Body of pancreas (tissue), 4 donors: ENCODE data around the gene MYRFL. TPM values are rescaled to one million over a fixed set of nuclear protein-coding genes. Genes with fewer than 3 reads are reported as not detected.

Experiments used
- ATAC-seq: fragments of 150-250 bp; one replicate; pipeline ENCODE4 v1.9.1; 2016
- DNase-seq, 4 donors: peaks; one replicate each; pipeline ENCODE4 v3.0.0-alpha.2; 2019
- H3K27ac ChIP-seq, 4 donors: fragments of 200-600 bp; sonication (generic); 1 replicate in 3 of 4; 2 replicates in 1 of 4; pipeline versions ENCODE4 v1.5.1 to v1.6.1; 2016 to 2019; ENCODE audit warnings: mild to moderate bottlenecking in 1 of 4, mixed read lengths in 1 of 4, moderate library complexity in 1 of 4
- H3K27me3 ChIP-seq, 2 donors: fragments of 200-600 bp; sonication (generic); one replicate each; pipeline ENCODE4 v1.6.0; 2016; ENCODE audit warnings: mild to moderate bottlenecking in 1 of 2
- H3K36me3 ChIP-seq, 2 donors: fragments of 200-600 bp; sonication (generic); replicated peaks in 1 of 2; 2 replicates each; pipeline ENCODE4 v1.5.1; 2016; ENCODE audit warnings: low read depth in 2 of 2; ENCODE audit not compliant: insufficient read depth in 1 of 2
- H3K4me1 ChIP-seq: fragments of 200-600 bp; sonication (generic); one replicate; pipeline ENCODE4 v1.6.0; 2016
- H3K4me3 ChIP-seq, 2 donors: fragments of 200-600 bp; sonication (generic); 1 replicate in 1 of 2; 2 replicates in 1 of 2; pipeline ENCODE4 v1.5.1; 2016 to 2019
- H3K9me3 ChIP-seq, 3 donors: fragments of 200-600 bp; sonication (generic); 1 replicate in 2 of 3; 2 replicates in 1 of 3; pipeline ENCODE4 v1.5.1; 2016
- CTCF ChIP-seq, 7 experiments: fragments of 450-650 bp in 4 of 7; fragments of 200-600 bp in 3 of 7; sonication (generic) in 3 of 7; IDR thresholded peaks; one replicate each; pipeline ENCODE4 v1.5.1; 2016 to 2019; ENCODE audit warnings: antibody characterized with exemption in 7 of 7
- POLR2A ChIP-seq, 3 donors: fragments of 450-650 bp; IDR thresholded peaks; one replicate each; pipeline ENCODE4 v1.6.1; 2016; ENCODE audit warnings: antibody characterized with exemption in 3 of 3, mild to moderate bottlenecking in 2 of 3
- WGBS, 2 donors: methylation state at CpG; one replicate each; pipeline ENCODE4 v1.1.5; 2017; 5-methylcytosine and 5-hydroxymethylcytosine counted together
- intact Hi-C: fragments of 100-400 bp; cut with DNase I; formaldehyde crosslinking; loops from one replicate; pipeline ENCODE4 v1.15.1; 2023
- total RNA-seq, 2 donors: library from RNA; depleted of rRNA; stranded (reverse); fragments of >200 nt; gene quantifications; one replicate each; pipeline ENCODE4 v1.1.0, GENCODE V29; 2016

MYRFL gene
- total RNA-seq, 2 donors from 2014 or later = under 0.01 to 0.52 TPM

- DNase-seq (no peak), ATAC-seq (no peak)
- intact Hi-C loops = no loop called here
- Histone ChIP-seq H3K27ac (no peak overlapping the region), H3K4me1 (no peaks in the 10 kb centered on the region), H3K36me3 (no peaks in the 10 kb centered on the region), H3K9me3 (no peaks in the 10 kb centered on the region), H3K27me3 (no peaks in the 10 kb centered on the region), H3K4me3 (no peak overlapping the region)
- whole genome bisulfite sequencing, 2 donors = 50 to 56% methylated on average over 2 of the region's 2 CpGs
- TF ChIP-seq POLR2A (IDR thresholded peaks at IDR 0.05) = no peak
Measured at GRCh38 chr12:69996241-69996640, 171.2 kb downstream of the MYRFL start.

GRCh38 chr12:69996722-69997121 lies 171.7 kb downstream of the MYRFL start:
- DNase-seq (no peak), ATAC-seq (no peak)
- no peaks in the 10 kb centered on the region for H3K36me3 ChIP-seq
- H3K4me1 ChIP-seq = no peaks in the 10 kb centered on the region
- no peaks in the 10 kb centered on the region for H3K27me3 ChIP-seq
- TF ChIP-seq POLR2A (IDR thresholded peaks at IDR 0.05) (no peak), CTCF (IDR thresholded peaks at IDR 0.05) (no peak)
- no peaks in the 10 kb centered on the region for H3K9me3 ChIP-seq
- H3K4me3 ChIP-seq = no peak overlapping the region
- WGBS, 2 donors = 64 to 68% methylated on average over 2 of the region's 2 CpGs
- intact Hi-C loops = no loop called here
- no peak overlapping the region for H3K27ac ChIP-seq

- TF ChIP-seq POLR2A (IDR thresholded peaks at IDR 0.05) (no peak), CTCF (IDR thresholded peaks at IDR 0.05) (no peak)
- ATAC-seq (no peak), DNase-seq (no peak)
- 87% methylated on average over 11 of the region's 11 CpGs for WGBS, 2 donors
- H3K27me3 ChIP-seq = no peaks in the 10 kb centered on the region
- no peaks in the 10 kb centered on the region for H3K36me3 ChIP-seq
- no peak overlapping the region for H3K4me3 ChIP-seq
- H3K9me3 ChIP-seq = no peaks in the 10 kb centered on the region
- intact Hi-C loops = no loop called here
- no peaks in the 10 kb centered on the region for H3K4me1 ChIP-seq
- no peak overlapping the region for H3K27ac ChIP-seq
Measured at GRCh38 chr12:69998011-69998410, 173.0 kb downstream of the MYRFL start.

GRCh38 chr12:69998922-69999321 lies 173.9 kb downstream of the MYRFL start:
- no peaks in the 10 kb centered on the region for H3K27me3 ChIP-seq
- no peaks in the 10 kb centered on the region for H3K9me3 ChIP-seq
- ATAC-seq (no peak), DNase-seq (no peak)
- no peaks in the 10 kb centered on the region for H3K4me1 ChIP-seq
- TF ChIP-seq CTCF (IDR thresholded peaks at IDR 0.05) (no peak), POLR2A (IDR thresholded peaks at IDR 0.05) (no peak)
- H3K27ac ChIP-seq = no peak overlapping the region
- H3K4me3 ChIP-seq = no peak overlapping the region
- 82 to 83% methylated on average over 2 of the region's 2 CpGs for WGBS, 2 donors
- intact Hi-C loops = no loop called here
- no peaks in the 10 kb centered on the region for H3K36me3 ChIP-seq

GRCh38 chr12:69999561-69999960 lies 174.5 kb downstream of the MYRFL start:
- Histone ChIP-seq H3K4me3 (no peak overlapping the region), H3K27ac (no peak overlapping the region), H3K9me3 (no peaks in the 10 kb centered on the region), H3K4me1 (no peaks in the 10 kb centered on the region), H3K36me3 (no peaks in the 10 kb centered on the region), H3K27me3 (no peaks in the 10 kb centered on the region)
- intact Hi-C loops = no loop called here
- TF ChIP-seq POLR2A (IDR thresholded peaks at IDR 0.05) (no peak), CTCF (IDR thresholded peaks at IDR 0.05) (no peak)
- 64% methylated on average over 3 of the region's 3 CpGs for WGBS, 2 donors
- DNase-seq (no peak), ATAC-seq (no peak)
